Measurements from ENCODE around the gene TBXA2R. TPM values are rescaled to one million over a fixed set of nuclear protein-coding genes. Genes with fewer than 3 reads are reported as not detected.

TBXA2R gene
- total and polyA plus RNA-seq, 2 donors (not counting 3 experiments of a cell fraction or from before 2014, with no cell fraction given) = 2.4 to 2.9 TPM

DNA sequence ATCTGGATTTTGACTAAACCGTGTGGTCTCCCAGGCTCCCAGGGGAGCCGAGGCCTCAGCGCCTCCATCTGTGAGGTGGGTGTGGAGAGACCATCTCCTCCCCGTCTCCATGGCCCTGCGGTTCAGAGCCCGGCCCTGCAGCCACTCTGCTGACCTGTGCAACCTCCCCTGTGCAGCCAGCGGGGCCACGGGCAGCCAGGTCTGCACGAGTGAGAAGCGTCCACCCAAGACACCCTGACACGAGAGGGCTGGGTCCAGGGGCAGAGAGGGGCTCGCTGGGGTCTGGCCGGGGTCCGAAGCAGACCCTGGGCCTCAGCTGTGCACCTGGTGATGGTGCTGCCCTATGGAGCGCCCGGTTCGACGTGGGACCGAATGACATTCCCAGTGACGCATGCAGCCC lies 30.3 kb upstream of the TBXA2R start:
- no peaks in the 10 kb centered on the region for H4K20me1 ChIP-seq (replicated peaks; ENCODE audit: control insufficient read depth, extremely low read depth, insufficient read depth, low read length)
- ChIA-PET CTCF (no interaction called here), POLR2A (no interaction called here)
- H3K4me2 ChIP-seq (ENCODE audit: insufficient read depth, low read length) = no peak overlapping the region
- no peak overlapping the region for H2AFZ ChIP-seq (ENCODE audit: low read depth, low read length)
- H3K9me1 ChIP-seq (replicated peaks; ENCODE audit: control insufficient read depth, extremely low read depth, insufficient read depth, low read length) = no peaks in the 10 kb centered on the region
- FAIRE-seq = no peak
- dilution Hi-C loops (cut with MboI; ENCODE audit: extremely low pct_ligation_motif_present, low sequenced_read_pairs) = no loop called here
- DNase-seq (ENCODE audit: low read depth, low spot score) = no peak
- no peak overlapping the region for H3K27ac ChIP-seq (ENCODE audit: insufficient read depth, low read depth, low read length)
- H3K4me1 ChIP-seq (ENCODE audit: control insufficient read depth, extremely low read depth, insufficient read depth, low read length) = no peaks in the 10 kb centered on the region
- no peaks in the 10 kb centered on the region for H3K79me2 ChIP-seq (ENCODE audit: control insufficient read depth, insufficient read depth, low read length)
- BruUV-seq (replicated peaks) = no TSS peak
- peaks cover 8 to 39% of the 10 kb centered on the region in 2 experiments for H3K36me3 ChIP-seq (ENCODE audit: control insufficient read depth in 2 of 2, extremely low read depth in 1 of 2, insufficient read depth in 2 of 2, low read length in 2 of 2)
- no peak overlapping the region for H3K9ac ChIP-seq (replicated peaks; ENCODE audit: extremely low read depth, insufficient read depth, low read length)
- TF ChIP-seq JUN (IDR thresholded peaks at IDR 0.05; ENCODE audit: borderline replicate concordance, insufficient read depth, insufficient read length, low read depth) = no peak
- H3K4me3 ChIP-seq (replicated peaks in 1 of 3; ENCODE audit: insufficient read depth in 1 of 3, low read depth in 1 of 3, low read length in 3 of 3) = no peak overlapping the region
- H3K9me3 ChIP-seq (replicated peaks; ENCODE audit: control insufficient read depth, insufficient read depth, low read length) = no peaks in the 10 kb centered on the region
- H3K27me3 ChIP-seq (ENCODE audit: control insufficient read depth in 2 of 2, insufficient read depth in 2 of 2, low read length in 2 of 2) = no peaks in the 10 kb centered on the region
- intact Hi-C loops (cut with micrococcal nuclease) = no loop called here

DNA sequence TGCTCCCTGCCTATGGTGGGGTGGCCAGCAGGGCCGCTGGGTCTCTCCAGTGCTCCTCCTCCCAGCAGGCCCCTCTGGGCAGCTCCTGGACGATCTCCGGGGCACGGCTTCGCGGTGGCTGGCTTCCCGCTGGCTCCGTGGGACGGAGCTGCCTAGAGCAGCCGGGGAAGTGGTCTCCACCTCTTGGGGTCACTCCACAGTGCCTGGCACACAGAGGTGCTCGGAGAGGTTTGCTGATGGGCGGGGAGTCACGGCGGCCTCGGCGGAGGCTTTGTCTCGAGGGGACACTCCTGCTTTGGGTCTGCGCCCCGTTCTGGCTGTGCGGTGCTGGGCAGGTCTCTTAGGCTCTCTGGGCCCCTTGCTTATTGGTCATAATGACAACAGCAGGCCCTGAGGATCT lies 29.8 kb upstream of the TBXA2R start:
- H3K27ac ChIP-seq (ENCODE audit: insufficient read depth, low read depth, low read length) = no peak overlapping the region
- H3K9me3 ChIP-seq (replicated peaks; ENCODE audit: control insufficient read depth, insufficient read depth, low read length) = no peaks in the 10 kb centered on the region
- intact Hi-C loops (cut with micrococcal nuclease) = no loop called here
- no peaks in the 10 kb centered on the region for H4K20me1 ChIP-seq (replicated peaks; ENCODE audit: control insufficient read depth, extremely low read depth, insufficient read depth, low read length)
- no TSS peak for BruUV-seq (replicated peaks)
- no peaks in the 10 kb centered on the region for H3K27me3 ChIP-seq (ENCODE audit: control insufficient read depth in 2 of 2, insufficient read depth in 2 of 2, low read length in 2 of 2)
- DNase-seq (ENCODE audit: low read depth, low spot score) = no peak
- no peaks in the 10 kb centered on the region for H3K4me1 ChIP-seq (ENCODE audit: control insufficient read depth, extremely low read depth, insufficient read depth, low read length)
- H3K79me2 ChIP-seq (ENCODE audit: control insufficient read depth, insufficient read depth, low read length) = no peaks in the 10 kb centered on the region
- H3K9me1 ChIP-seq (replicated peaks; ENCODE audit: control insufficient read depth, extremely low read depth, insufficient read depth, low read length) = no peaks in the 10 kb centered on the region
- ChIA-PET CTCF (no interaction called here), POLR2A (no interaction called here)
- no peak for FAIRE-seq
- H3K4me3 ChIP-seq (replicated peaks in 1 of 3; ENCODE audit: insufficient read depth in 1 of 3, low read depth in 1 of 3, low read length in 3 of 3) = no peak overlapping the region
- TF ChIP-seq EZH2 (IDR thresholded peaks at IDR 0.05; ENCODE audit: borderline replicate concordance, low read depth, low read length, severe bottlenecking) (no peak), POLR2AphosphoS5 (IDR thresholded peaks at IDR 0.05; ENCODE audit: insufficient read depth, low read depth, low read length) (no peak), FOS (IDR thresholded peaks at IDR 0.05; ENCODE audit: borderline replicate concordance, insufficient read depth, low read length) (no peak), POLR2A (IDR thresholded peaks at IDR 0.05; ENCODE audit: low read depth, low read length) (no peak), MYC (IDR thresholded peaks at IDR 0.05; ENCODE audit: low read depth, low read length) (no peak), GATA2 (IDR thresholded peaks at IDR 0.05; ENCODE audit: insufficient read depth, insufficient read length, low read depth, low read length) (no peak), JUN (IDR thresholded peaks at IDR 0.05; ENCODE audit: borderline replicate concordance, insufficient read depth, insufficient read length, low read depth) (no peak)
- TF ChIP-seq, protein P1, sequence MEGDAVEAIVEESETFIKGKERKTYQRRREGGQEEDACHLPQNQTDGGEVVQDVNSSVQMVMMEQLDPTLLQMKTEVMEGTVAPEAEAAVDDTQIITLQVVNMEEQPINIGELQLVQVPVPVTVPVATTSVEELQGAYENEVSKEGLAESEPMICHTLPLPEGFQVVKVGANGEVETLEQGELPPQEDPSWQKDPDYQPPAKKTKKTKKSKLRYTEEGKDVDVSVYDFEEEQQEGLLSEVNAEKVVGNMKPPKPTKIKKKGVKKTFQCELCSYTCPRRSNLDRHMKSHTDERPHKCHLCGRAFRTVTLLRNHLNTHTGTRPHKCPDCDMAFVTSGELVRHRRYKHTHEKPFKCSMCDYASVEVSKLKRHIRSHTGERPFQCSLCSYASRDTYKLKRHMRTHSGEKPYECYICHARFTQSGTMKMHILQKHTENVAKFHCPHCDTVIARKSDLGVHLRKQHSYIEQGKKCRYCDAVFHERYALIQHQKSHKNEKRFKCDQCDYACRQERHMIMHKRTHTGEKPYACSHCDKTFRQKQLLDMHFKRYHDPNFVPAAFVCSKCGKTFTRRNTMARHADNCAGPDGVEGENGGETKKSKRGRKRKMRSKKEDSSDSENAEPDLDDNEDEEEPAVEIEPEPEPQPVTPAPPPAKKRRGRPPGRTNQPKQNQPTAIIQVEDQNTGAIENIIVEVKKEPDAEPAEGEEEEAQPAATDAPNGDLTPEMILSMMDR (IDR thresholded peaks at IDR 0.05; ENCODE audit: extremely low read depth in 1 of 2, insufficient read depth in 1 of 2, low read depth in 1 of 2, low read length in 2 of 2) = no peak
- TF ChIP-seq, protein P2, sequence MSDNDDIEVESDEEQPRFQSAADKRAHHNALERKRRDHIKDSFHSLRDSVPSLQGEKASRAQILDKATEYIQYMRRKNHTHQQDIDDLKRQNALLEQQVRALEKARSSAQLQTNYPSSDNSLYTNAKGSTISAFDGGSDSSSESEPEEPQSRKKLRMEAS (IDR thresholded peaks at IDR 0.05; ENCODE audit: insufficient read depth, insufficient read length) = no peak
- H3K36me3 ChIP-seq (ENCODE audit: control insufficient read depth in 2 of 2, extremely low read depth in 1 of 2, insufficient read depth in 2 of 2, low read length in 2 of 2) = peaks cover 8 to 39% of the 10 kb centered on the region in 2 experiments
- no peak overlapping the region for H3K4me2 ChIP-seq (ENCODE audit: insufficient read depth, low read length)
- no peak overlapping the region for H2AFZ ChIP-seq (ENCODE audit: low read depth, low read length)
- no peak overlapping the region for H3K9ac ChIP-seq (replicated peaks; ENCODE audit: extremely low read depth, insufficient read depth, low read length)
- dilution Hi-C loops (cut with MboI; ENCODE audit: extremely low pct_ligation_motif_present, low sequenced_read_pairs) = no loop called here

All from endothelial cell of umbilical vein (primary cell).